B cell (primary cell): ENCODE results near the gene NDUFAF5. TPM values are rescaled to one million over a fixed set of nuclear protein-coding genes. Genes with fewer than 3 reads are reported as not detected.

Experiments used
- ATAC-seq: fragments of 200-7000 bp; cut with Tn5 transposase; one replicate; pipeline ENCODE4 v1.10.0; 2021; ENCODE audit warnings: low read depth, mild to moderate bottlenecking, moderate number of reproducible peaks, moderate library complexity
- CTCF ChIA-PET: fragments of 350-600 bp; sonication (Branson Sonifier 250); formaldehyde crosslinking; loops from one replicate; lab custom pipeline; 2021; ENCODE audit warnings: antibody characterized with exemption, inconsistent platforms; lab: Charles Lee
- POLR2A ChIA-PET: fragments of 350-600 bp; sonication (Branson Sonifier 250); formaldehyde crosslinking; loops from one replicate; lab custom pipeline; 2021; ENCODE audit warnings: antibody characterized with exemption; lab: Charles Lee
- DNase-seq: peaks from one replicate; pipeline ENCODE4 v3.0.0; 2013
- H2AFZ ChIP-seq: 2 replicates; pipeline ENCODE4 v1.6.1; 2012; ENCODE audit warnings: mild to moderate bottlenecking, low read depth, low read length; ENCODE audit not compliant: insufficient read depth, poor library complexity, severe bottlenecking
- H3K27ac ChIP-seq, 2 donors: 1 replicate in 1 of 2; 2 replicates in 1 of 2; pipeline ENCODE4 v1.5.1; 2012 to 2013; ENCODE audit warnings: low read length in 2 of 2, mild to moderate bottlenecking in 2 of 2, moderate library complexity in 1 of 2
- H3K27me3 ChIP-seq, 4 experiments: fragments of 200-600 bp in 1 of 4; sonication (generic) in 1 of 4; replicated peaks in 1 of 4; 1 replicate in 2 of 4; 2 replicates in 2 of 4; pipeline versions ENCODE4 v1.6.1 to v1.7.0; 2013 to 2016; ENCODE audit warnings: low read length in 3 of 4, mild to moderate bottlenecking in 2 of 4, mixed read lengths in 1 of 4, moderate library complexity in 1 of 4; ENCODE audit not compliant: insufficient read depth in 4 of 4, control insufficient read depth in 3 of 4; ENCODE audit errors: control extremely low read depth in 1 of 4
- H3K36me3 ChIP-seq, 2 experiments: replicated peaks in 1 of 2; 1 replicate in 1 of 2; 2 replicates in 1 of 2; pipeline versions ENCODE4 v1.6.1 to v1.7.1; 2013; ENCODE audit warnings: low read length in 1 of 2; ENCODE audit not compliant: insufficient read depth in 2 of 2, control insufficient read depth in 1 of 2; ENCODE audit errors: control extremely low read depth in 1 of 2, extremely low read depth in 1 of 2
- H3K4me1 ChIP-seq, 2 donors: fragments of 200-600 bp in 1 of 2; sonication (generic) in 1 of 2; 1 replicate in 1 of 2; 2 replicates in 1 of 2; pipeline versions ENCODE4 v1.5.1 to v1.6.1; 2013 to 2017; ENCODE audit warnings: low read length in 2 of 2; ENCODE audit not compliant: control insufficient read depth in 2 of 2, insufficient read depth in 2 of 2
- H3K4me2 ChIP-seq: replicated peaks from 2 replicates; pipeline ENCODE3; 2012; ENCODE audit warnings: mild to moderate bottlenecking, low read depth, low read length; ENCODE audit not compliant: poor library complexity, severe bottlenecking
- H3K4me3 ChIP-seq, 5 experiments: fragments of 200-600 bp in 1 of 5; sonication (generic) in 1 of 5; 1 replicate in 3 of 5; 2 replicates in 2 of 5; pipeline versions ENCODE4 v1.5.1 to v1.7.0; 2011 to 2016; ENCODE audit warnings: low read length in 4 of 5, mild to moderate bottlenecking in 4 of 5, low read depth in 2 of 5, control low read depth in 1 of 5, moderate library complexity in 1 of 5; ENCODE audit not compliant: insufficient read depth in 1 of 5; ENCODE audit errors: control extremely low read depth in 1 of 5, extremely low read depth in 1 of 5
- H3K79me2 ChIP-seq: fragments of 200-600 bp; sonication (generic); one replicate; pipeline ENCODE4 v1.6.0; 2016; ENCODE audit warnings: low read length; ENCODE audit not compliant: control insufficient read depth, insufficient read depth
- H3K9ac ChIP-seq: fragments of 200-600 bp; sonication (generic); 2 replicates; pipeline ENCODE4 v1.6.1; 2017; ENCODE audit warnings: mild to moderate bottlenecking, low read length, moderate library complexity
- H3K9me3 ChIP-seq, 3 donors: one replicate each; pipeline versions ENCODE4 v1.6.1 to v1.7.1; 2013; ENCODE audit warnings: low read length in 2 of 3; ENCODE audit not compliant: control insufficient read depth in 2 of 3, insufficient read depth in 1 of 3; ENCODE audit errors: control extremely low read depth in 1 of 3
- H4K20me1 ChIP-seq: 2 replicates; pipeline ENCODE4 v1.6.0; 2012; ENCODE audit warnings: mild to moderate bottlenecking, low read length; ENCODE audit not compliant: insufficient read depth, control insufficient read depth, poor library complexity, severe bottlenecking
- H3K27ac Mint-ChIP-seq: one replicate; pipeline ENCODE4 v1.8.0; 2021; ENCODE audit warnings: mixed read lengths
- H3K27me3 Mint-ChIP-seq: one replicate; pipeline ENCODE4 v1.8.0; 2021; ENCODE audit warnings: mixed read lengths
- H3K4me1 Mint-ChIP-seq: one replicate; pipeline ENCODE4 v1.8.0; 2021; ENCODE audit warnings: mixed read lengths
- H3K4me3 Mint-ChIP-seq: one replicate; pipeline ENCODE4 v1.8.0; 2021; ENCODE audit warnings: mixed read lengths
- H3K9me3 Mint-ChIP-seq: one replicate; pipeline ENCODE4 v1.8.0; 2022; ENCODE audit warnings: mixed read lengths; ENCODE audit not compliant: insufficient read depth
- EZH2 ChIP-seq: IDR thresholded peaks from 2 replicates; pipeline ENCODE4 v1.6.1; 2012; ENCODE audit warnings: borderline replicate concordance, low read depth, mild to moderate bottlenecking, moderate library complexity, low read length; ENCODE audit not compliant: insufficient read depth, poor library complexity, severe bottlenecking
- WGBS: methylation state at CpG from one replicate; pipeline ENCODE4 v1.1.5; 2013; ENCODE audit warnings: missing lambda C conversion rate; ENCODE audit not compliant: insufficient coverage; 5-methylcytosine and 5-hydroxymethylcytosine counted together
- intact Hi-C: fragments of 100-400 bp; cut with micrococcal nuclease; formaldehyde crosslinking; loops from one replicate; pipeline ENCODE4 v1.10.0; 2022
- polyA plus RNA-seq: library from polyadenylated mRNA; depleted of rRNA; stranded (reverse); fragments of >200 nt; gene quantifications from 2 replicates; pipeline ENCODE4 v1.2.3, GENCODE V29; 2012
- total RNA-seq, 2 donors: library from RNA; stranded (reverse); fragments of 120-200 nt in 1 of 2; gene quantifications; 1 replicate in 1 of 2; 2 replicates in 1 of 2; pipeline versions ENCODE4 v1.2.3 to v1.2.4, GENCODE V29; 2013 to 2022
- TF ChIP-seq, protein P1 (sequence below): fragments of 200-600 bp; IDR thresholded peaks from one replicate; pipeline ENCODE4 v1.8.0; 2022; ENCODE audit warnings: antibody characterized with exemption, mild to moderate bottlenecking

The NDUFAF5 gene
- total and polyA plus RNA-seq, 2 donors (not counting 1 experiment from before 2014, with no cell fraction given) = 6.5 to 28.8 TPM

DNA sequence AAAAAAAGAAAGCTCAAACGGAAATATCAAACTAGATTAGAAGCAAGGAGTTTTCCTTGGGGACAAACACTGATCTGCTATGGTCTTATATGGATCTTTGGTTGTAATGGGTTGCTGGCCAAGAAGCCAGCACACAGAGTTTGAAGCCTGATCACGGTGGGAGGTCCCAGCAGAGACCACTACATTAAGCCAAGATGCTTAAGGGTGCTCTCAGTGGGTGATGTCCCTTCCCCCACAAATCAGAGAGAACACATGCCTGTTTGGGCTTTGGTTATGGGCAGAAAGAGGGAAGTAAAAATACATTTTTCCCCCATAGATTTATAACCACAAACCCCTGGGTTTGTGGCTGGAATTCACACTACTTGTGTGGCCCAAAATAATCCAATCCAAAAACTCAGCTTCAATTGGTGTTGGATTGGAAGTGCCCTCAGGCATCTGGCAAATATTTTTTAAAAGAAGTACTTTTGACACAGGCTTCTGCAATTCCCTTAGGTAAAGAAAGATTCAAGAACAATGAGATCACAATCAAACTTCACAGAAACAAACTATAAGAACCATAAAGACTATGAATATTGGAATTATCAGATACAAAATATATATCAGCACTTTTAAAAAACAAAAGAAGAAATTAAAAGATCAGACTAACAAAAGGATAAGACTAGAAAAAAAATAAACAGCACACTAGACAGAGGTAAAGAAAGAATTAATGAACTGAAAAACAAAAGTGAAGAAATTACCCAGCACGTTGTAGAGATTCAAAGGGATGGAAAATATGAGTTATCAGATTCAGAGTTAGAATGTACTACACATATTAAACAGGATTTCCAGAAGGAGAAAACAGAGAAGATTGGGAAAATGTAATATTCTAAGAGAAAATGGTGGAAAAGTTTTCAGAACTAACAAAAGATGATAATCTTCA, 44.8 kb upstream of the NDUFAF5 start:
- Mint-ChIP-seq H3K27me3 (no peaks in the 10 kb centered on the region), H3K4me3 (no peak overlapping the region)

More for the DNA sequence above, 44.8 kb upstream of the NDUFAF5 start:
- no peaks in the 10 kb centered on the region for H3K27me3 ChIP-seq
- intact Hi-C loops = no loop called here
- no peak for TF ChIP-seq EZH2
- TF ChIP-seq, protein P1, sequence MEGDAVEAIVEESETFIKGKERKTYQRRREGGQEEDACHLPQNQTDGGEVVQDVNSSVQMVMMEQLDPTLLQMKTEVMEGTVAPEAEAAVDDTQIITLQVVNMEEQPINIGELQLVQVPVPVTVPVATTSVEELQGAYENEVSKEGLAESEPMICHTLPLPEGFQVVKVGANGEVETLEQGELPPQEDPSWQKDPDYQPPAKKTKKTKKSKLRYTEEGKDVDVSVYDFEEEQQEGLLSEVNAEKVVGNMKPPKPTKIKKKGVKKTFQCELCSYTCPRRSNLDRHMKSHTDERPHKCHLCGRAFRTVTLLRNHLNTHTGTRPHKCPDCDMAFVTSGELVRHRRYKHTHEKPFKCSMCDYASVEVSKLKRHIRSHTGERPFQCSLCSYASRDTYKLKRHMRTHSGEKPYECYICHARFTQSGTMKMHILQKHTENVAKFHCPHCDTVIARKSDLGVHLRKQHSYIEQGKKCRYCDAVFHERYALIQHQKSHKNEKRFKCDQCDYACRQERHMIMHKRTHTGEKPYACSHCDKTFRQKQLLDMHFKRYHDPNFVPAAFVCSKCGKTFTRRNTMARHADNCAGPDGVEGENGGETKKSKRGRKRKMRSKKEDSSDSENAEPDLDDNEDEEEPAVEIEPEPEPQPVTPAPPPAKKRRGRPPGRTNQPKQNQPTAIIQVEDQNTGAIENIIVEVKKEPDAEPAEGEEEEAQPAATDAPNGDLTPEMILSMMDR = no peak
- no peak overlapping the region for H3K27ac Mint-ChIP-seq
- no peaks in the 10 kb centered on the region for H3K79me2 ChIP-seq
- no peak overlapping the region for H3K4me2 ChIP-seq
- H3K4me3 ChIP-seq = no peak overlapping the region
- no peaks in the 10 kb centered on the region for H3K4me1 ChIP-seq
- ChIA-PET CTCF (interaction anchor here (2.0 kb wide), 1 partner anchor 32 kb away, joined by 7 read pairs; no protein-coding TSS in a partner anchor), POLR2A (no interaction called here)
- no peak overlapping the region for H3K9ac ChIP-seq
- peaks cover 0 to 8% (median 0%) of the 10 kb centered on the region in 3 donors for H3K9me3 ChIP-seq
- H3K36me3 ChIP-seq = peaks cover 0 to 12% of the 10 kb centered on the region in 2 experiments
- ATAC-seq (no peak), DNase-seq (no peak)
- H3K4me1 Mint-ChIP-seq = no peaks in the 10 kb centered on the region
- H3K27ac ChIP-seq = no peak overlapping the region
- H4K20me1 ChIP-seq = no peaks in the 10 kb centered on the region
- WGBS = no CpG with 5 or more reads among the region's 3 CpGs
- H2AFZ ChIP-seq = no peak overlapping the region
- H3K9me3 Mint-ChIP-seq = peaks cover 7% of the 10 kb centered on the region
